Trophoblast cell (in vitro differentiated cells and primary cell): ENCODE results near the gene PSORS1C2.

ENCODE experiments used
- DNase-seq, 2 donors: peaks; one replicate each; pipeline ENCODE4 v3.0.0-alpha.2; 2016
- H2AFZ ChIP-seq: 2 replicates; pipeline ENCODE4 v1.6.1; 2013; ENCODE audit warnings: low read length, moderate library complexity, mild to moderate bottlenecking; ENCODE audit not compliant: insufficient read depth, poor library complexity
- H2AK5ac ChIP-seq: 2 replicates; pipeline ENCODE4 v1.6.1; 2013; ENCODE audit warnings: mild to moderate bottlenecking, low read length
- H2BK120ac ChIP-seq: 2 replicates; pipeline ENCODE4 v1.6.1; 2013; ENCODE audit warnings: low read length, mild to moderate bottlenecking, moderate library complexity; ENCODE audit not compliant: insufficient read depth, poor library complexity
- H2BK12ac ChIP-seq: 2 replicates; pipeline ENCODE4 v1.6.1; 2013; ENCODE audit warnings: mild to moderate bottlenecking, low read length, moderate library complexity
- H2BK5ac ChIP-seq: 2 replicates; pipeline ENCODE4 v1.6.1; 2013; ENCODE audit warnings: low read length, low read depth, moderate library complexity, mild to moderate bottlenecking; ENCODE audit not compliant: poor library complexity
- H3K14ac ChIP-seq: 2 replicates; pipeline ENCODE4 v1.6.1; 2013; ENCODE audit warnings: mild to moderate bottlenecking, low read length
- H3K18ac ChIP-seq: 2 replicates; pipeline ENCODE4 v1.6.1; 2013; ENCODE audit warnings: mild to moderate bottlenecking, low read length
- H3K23ac ChIP-seq: 2 replicates; pipeline ENCODE4 v1.6.1; 2013; ENCODE audit warnings: low read length
- H3K27ac ChIP-seq: 2 replicates; pipeline ENCODE4 v1.5.1; 2013; ENCODE audit warnings: low read depth, mild to moderate bottlenecking, inconsistent platforms, low read length, moderate library complexity
- H3K27me3 ChIP-seq: 2 replicates; pipeline ENCODE4 v1.6.1; 2013; ENCODE audit warnings: inconsistent platforms, mild to moderate bottlenecking, low read length, moderate library complexity; ENCODE audit not compliant: insufficient read depth
- H3K36me3 ChIP-seq, 2 experiments: 1 replicate in 1 of 2; 2 replicates in 1 of 2; pipeline ENCODE4 v1.6.1; 2013; ENCODE audit warnings: low read length in 2 of 2, mild to moderate bottlenecking in 2 of 2, moderate library complexity in 1 of 2; ENCODE audit not compliant: insufficient read depth in 2 of 2, control insufficient read depth in 1 of 2
- H3K4ac ChIP-seq: 2 replicates; pipeline ENCODE4 v1.6.1; 2013; ENCODE audit warnings: low read depth, mild to moderate bottlenecking, low read length, moderate library complexity
- H3K4me1 ChIP-seq, 2 experiments: 1 replicate in 1 of 2; 2 replicates in 1 of 2; pipeline ENCODE4 v1.6.1; 2013; ENCODE audit warnings: low read length in 2 of 2, mild to moderate bottlenecking in 2 of 2, moderate library complexity in 1 of 2; ENCODE audit not compliant: insufficient read depth in 2 of 2, control insufficient read depth in 1 of 2
- H3K4me2 ChIP-seq: 2 replicates; pipeline ENCODE4 v1.6.1; 2013; ENCODE audit warnings: inconsistent platforms, mild to moderate bottlenecking, low read length, moderate library complexity
- H3K4me3 ChIP-seq: 2 replicates; pipeline ENCODE4 v1.5.1; 2013; ENCODE audit warnings: mild to moderate bottlenecking, low read depth, low read length, inconsistent platforms
- H3K79me1 ChIP-seq: one replicate; pipeline ENCODE4 v1.6.1; 2013; ENCODE audit warnings: low read length
- H3K79me2 ChIP-seq: 2 replicates; pipeline ENCODE4 v1.6.1; 2013; ENCODE audit warnings: low read length, mild to moderate bottlenecking; ENCODE audit not compliant: control insufficient read depth, insufficient read depth, poor library complexity
- H3K9ac ChIP-seq: 2 replicates; pipeline ENCODE4 v1.6.1; 2013; ENCODE audit warnings: mild to moderate bottlenecking, low read length
- H3K9me3 ChIP-seq: 2 replicates; pipeline ENCODE4 v1.6.1; 2013; ENCODE audit warnings: low read depth, mild to moderate bottlenecking, control low read depth, inconsistent platforms, low read length; ENCODE audit not compliant: insufficient read depth
- H4K12ac ChIP-seq: 2 replicates; pipeline ENCODE4 v1.6.1; 2013; ENCODE audit warnings: low read depth, mild to moderate bottlenecking, low read length, moderate library complexity
- H4K8ac ChIP-seq: 2 replicates; pipeline ENCODE4 v1.6.1; 2013; ENCODE audit warnings: low read depth, mild to moderate bottlenecking, low read length, moderate library complexity
- H4K91ac ChIP-seq: one replicate; pipeline ENCODE4 v1.6.1; 2013; ENCODE audit warnings: low read depth, mild to moderate bottlenecking, low read length, moderate library complexity
- WGBS: extraction: QIAGEN DNeasy Blood & Tissue Kit; methylation state at CpG from one replicate; pipeline ENCODE4 v1.1.7; 2013; ENCODE audit warnings: missing lambda C conversion rate; ENCODE audit not compliant: insufficient read length, insufficient coverage; ENCODE audit errors: extremely low coverage; 5-methylcytosine and 5-hydroxymethylcytosine counted together

Gene PSORS1C2

GRCh38 chr6:31161216-31162126, 22.6 kb upstream of the PSORS1C2 start:
- Histone ChIP-seq H2AFZ (no peak overlapping the region), H3K9ac (no peak overlapping the region), H4K91ac (no peak overlapping the region), H3K79me2 (peaks cover 2% of the 10 kb centered on the region), H3K4me3 (no peak overlapping the region), H3K4me1 (peaks cover 10 to 13% of the 10 kb centered on the region in 2 experiments), H3K4me2 (no peak overlapping the region), H2BK12ac (no peak overlapping the region), H3K36me3 (peaks cover 11% of the 10 kb centered on the region in 2 experiments), H3K4ac (no peak overlapping the region), H3K18ac (no peak overlapping the region), H2BK5ac (no peak overlapping the region), H3K27me3 (no peaks in the 10 kb centered on the region), H3K14ac (no peak overlapping the region), H2BK120ac (no peak overlapping the region), H4K8ac (no peak overlapping the region), H3K9me3 (no peaks in the 10 kb centered on the region), H4K12ac (no peak overlapping the region), H3K27ac (no peak overlapping the region), H2AK5ac (no peak overlapping the region), H3K79me1 (peaks cover 4% of the 10 kb centered on the region), H3K23ac (no peak overlapping the region)
- whole genome bisulfite sequencing = no CpG with 5 or more reads among the region's 19 CpGs
- no peak for DNase-seq

GRCh38 chr6:31158863-31159855, 20.3 kb upstream of the PSORS1C2 start:
- peaks cover 4% of the 10 kb centered on the region for H3K79me1 ChIP-seq
- no peak overlapping the region for H2BK120ac ChIP-seq
- H2AFZ ChIP-seq = peak overlapping the region; percentile 99
- no peak overlapping the region for H2BK12ac ChIP-seq
- H3K4me1 ChIP-seq = peaks cover 10 to 13% of the 10 kb centered on the region in 2 experiments
- H4K91ac ChIP-seq = no peak overlapping the region
- H3K27me3 ChIP-seq = no peaks in the 10 kb centered on the region
- peak overlapping the region; percentile 64 for H4K8ac ChIP-seq
- WGBS = no CpG with 5 or more reads among the region's 35 CpGs
- no peak overlapping the region for H2AK5ac ChIP-seq
- no peak overlapping the region for H3K4ac ChIP-seq
- peak overlapping the region; percentile 92 for H3K4me2 ChIP-seq
- H3K18ac ChIP-seq = no peak overlapping the region
- no peak overlapping the region for H3K27ac ChIP-seq
- peak overlapping the region; percentile 69 for H3K9ac ChIP-seq
- peaks cover 19 to 21% of the 10 kb centered on the region in 2 experiments for H3K36me3 ChIP-seq
- H3K4me3 ChIP-seq = peak overlapping the region; percentile 85
- no peak overlapping the region for H2BK5ac ChIP-seq
- H3K23ac ChIP-seq = no peak overlapping the region
- no peaks in the 10 kb centered on the region for H3K9me3 ChIP-seq
- peak overlapping the region; percentile 51 for H4K12ac ChIP-seq
- no peak overlapping the region for H3K14ac ChIP-seq
- peaks cover 2% of the 10 kb centered on the region for H3K79me2 ChIP-seq
- DNase-seq = no peak

DNA sequence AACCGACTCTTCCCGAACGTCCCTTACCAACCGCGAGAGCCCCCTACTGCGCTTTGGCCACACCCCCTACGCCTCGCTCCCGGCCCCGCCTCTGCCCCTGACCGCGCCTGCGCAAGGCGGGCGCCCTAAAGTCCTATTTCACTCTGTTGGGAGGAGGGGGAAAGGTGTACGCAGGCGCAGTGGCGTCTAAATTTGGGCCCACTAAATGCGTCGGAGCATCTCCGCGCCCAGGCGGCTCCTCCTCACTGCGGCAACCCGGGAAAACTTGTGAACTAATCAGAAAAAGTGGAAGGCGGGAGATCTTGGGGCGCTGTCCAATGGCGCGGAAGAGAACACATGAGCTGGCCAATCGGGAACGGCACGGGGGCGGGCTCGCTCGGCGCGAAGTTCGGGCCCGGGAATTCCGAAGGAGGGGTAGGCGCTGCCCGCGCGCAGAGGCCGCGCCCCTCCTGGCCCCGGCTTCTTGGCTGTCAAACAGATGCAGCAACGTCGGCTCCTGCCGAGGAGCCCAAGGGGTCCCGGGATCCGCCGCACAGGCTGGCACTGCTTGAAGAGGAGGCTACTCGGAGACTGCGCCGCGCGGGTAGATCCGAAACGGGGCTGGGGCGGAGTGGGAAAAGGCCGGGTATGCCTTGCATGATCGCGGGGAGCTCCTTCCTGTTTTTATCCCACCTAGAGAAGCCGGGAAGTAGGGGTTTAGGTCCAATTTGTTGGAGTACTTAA, 19.4 kb upstream of the PSORS1C2 start, which contains the start of gene TCF19:
Gene TCF19, plus strand, starts transcription at position 450 of the 723 bp plus-strand sequence. CDS start 881 bp downstream, outside the sequence.
- peak within 1 kb of the TSS; percentile 99 for H2AFZ ChIP-seq
- no peak within 1 kb of the TSS for H3K4ac ChIP-seq
- peak within 1 kb of the TSS; percentile 17 for H2BK5ac ChIP-seq
- H2BK120ac ChIP-seq = no peak within 1 kb of the TSS
- no peak within 1 kb of the TSS for H2AK5ac ChIP-seq
- H3K27ac ChIP-seq = no peak within 1 kb of the TSS
- no peaks in the 10 kb centered on the region for H3K27me3 ChIP-seq
- no peak within 1 kb of the TSS for H3K23ac ChIP-seq
- H3K4me2 ChIP-seq = peak within 1 kb of the TSS; percentile 92
- no peak within 1 kb of the TSS for H2BK12ac ChIP-seq
- no CpG with 5 or more reads among the region's 65 CpGs for WGBS
- peaks cover 10 to 13% of the 10 kb centered on the region in 2 experiments for H3K4me1 ChIP-seq
- no peaks in the 10 kb centered on the region for H3K9me3 ChIP-seq
- H4K8ac ChIP-seq = peak within 1 kb of the TSS; percentile 73
- peak within 1 kb of the TSS; percentile 85 for H3K4me3 ChIP-seq
- peaks cover 4% of the 10 kb centered on the region for H3K79me1 ChIP-seq
- DNase-seq = peak; percentile 95 to 99
- peak within 1 kb of the TSS; percentile 43 for H3K14ac ChIP-seq
- H3K18ac ChIP-seq = no peak within 1 kb of the TSS
- peaks cover 2% of the 10 kb centered on the region for H3K79me2 ChIP-seq
- peak within 1 kb of the TSS; percentile 95 for H3K9ac ChIP-seq
- peaks cover 17 to 19% of the 10 kb centered on the region in 2 experiments for H3K36me3 ChIP-seq
- H4K91ac ChIP-seq = peak within 1 kb of the TSS; percentile 51
- peak within 1 kb of the TSS; percentile 45 for H4K12ac ChIP-seq
